Measurements from ENCODE around the gene MAPRE2. TPM values are rescaled to one million over a fixed set of nuclear protein-coding genes. Genes with fewer than 3 reads are reported as not detected.

MAPRE2 gene
- total RNA-seq, 2 donors from 2014 or later, result 31.8 to 54.2 TPM

DNA sequence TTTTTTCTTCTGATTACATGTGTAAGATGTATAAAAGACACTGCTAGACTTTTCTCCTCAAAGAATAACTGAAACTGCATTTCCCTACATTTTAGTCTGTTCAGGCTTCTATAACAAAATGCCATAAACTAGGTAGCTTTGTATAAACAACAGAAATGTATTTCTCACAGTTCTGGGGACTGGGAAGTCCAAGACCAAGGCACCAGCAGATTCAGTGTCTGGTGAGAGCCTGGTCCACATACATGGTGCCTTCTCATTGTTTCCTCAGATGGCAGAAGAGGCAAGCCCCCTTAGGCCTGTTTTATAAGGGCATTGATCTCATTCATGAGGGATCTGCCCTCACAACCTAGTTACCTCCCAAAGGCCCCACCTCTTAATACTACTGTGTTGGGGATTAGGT is 71.5 kb downstream of the MAPRE2 start:
- no peaks in the 10 kb centered on the region for H3K36me3 ChIP-seq
- peaks cover 7 to 15% of the 10 kb centered on the region in 2 donors for H3K4me1 ChIP-seq (ENCODE audit: control insufficient read depth in 1 of 2, low read depth in 2 of 2)
- no peak overlapping the region for H3K27ac ChIP-seq
- H3K27me3 ChIP-seq (replicated peaks; ENCODE audit: insufficient read depth), result no peaks in the 10 kb centered on the region
- TF ChIP-seq, protein P1, sequence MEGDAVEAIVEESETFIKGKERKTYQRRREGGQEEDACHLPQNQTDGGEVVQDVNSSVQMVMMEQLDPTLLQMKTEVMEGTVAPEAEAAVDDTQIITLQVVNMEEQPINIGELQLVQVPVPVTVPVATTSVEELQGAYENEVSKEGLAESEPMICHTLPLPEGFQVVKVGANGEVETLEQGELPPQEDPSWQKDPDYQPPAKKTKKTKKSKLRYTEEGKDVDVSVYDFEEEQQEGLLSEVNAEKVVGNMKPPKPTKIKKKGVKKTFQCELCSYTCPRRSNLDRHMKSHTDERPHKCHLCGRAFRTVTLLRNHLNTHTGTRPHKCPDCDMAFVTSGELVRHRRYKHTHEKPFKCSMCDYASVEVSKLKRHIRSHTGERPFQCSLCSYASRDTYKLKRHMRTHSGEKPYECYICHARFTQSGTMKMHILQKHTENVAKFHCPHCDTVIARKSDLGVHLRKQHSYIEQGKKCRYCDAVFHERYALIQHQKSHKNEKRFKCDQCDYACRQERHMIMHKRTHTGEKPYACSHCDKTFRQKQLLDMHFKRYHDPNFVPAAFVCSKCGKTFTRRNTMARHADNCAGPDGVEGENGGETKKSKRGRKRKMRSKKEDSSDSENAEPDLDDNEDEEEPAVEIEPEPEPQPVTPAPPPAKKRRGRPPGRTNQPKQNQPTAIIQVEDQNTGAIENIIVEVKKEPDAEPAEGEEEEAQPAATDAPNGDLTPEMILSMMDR (IDR thresholded peaks at IDR 0.05), result no peak
- H3K9me3 ChIP-seq, result no peaks in the 10 kb centered on the region
- no peak for DNase-seq (ENCODE audit: low spot score)
- ATAC-seq (ENCODE audit: insufficient number of reproducible peaks, low FRiP score, low read depth), result no peak
- no peak overlapping the region for H3K4me3 ChIP-seq

DNA sequence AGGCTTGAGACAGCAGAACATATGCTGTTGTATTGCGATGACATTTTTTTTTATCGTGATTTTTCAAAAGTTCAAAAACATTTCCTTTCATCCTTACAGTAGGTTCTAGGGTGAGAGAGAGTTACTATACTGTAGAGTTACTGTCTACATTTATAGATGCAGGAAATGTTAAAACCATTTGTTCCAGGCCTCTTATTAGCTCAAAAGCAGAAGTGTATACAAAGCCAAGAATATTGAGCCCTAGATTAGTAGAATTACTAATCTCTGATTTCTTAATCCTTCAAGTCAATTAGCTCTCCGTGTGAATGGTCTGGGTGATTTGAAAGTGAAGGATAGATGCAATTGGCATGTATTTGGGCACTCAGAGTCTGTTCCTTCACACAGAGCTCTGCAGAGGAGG is 73.1 kb downstream of the MAPRE2 start:
- no peak for ATAC-seq (ENCODE audit: insufficient number of reproducible peaks, low FRiP score, low read depth)
- DNase-seq (ENCODE audit: low spot score), result no peak
- H3K27me3 ChIP-seq (replicated peaks; ENCODE audit: insufficient read depth), result no peaks in the 10 kb centered on the region
- H3K36me3 ChIP-seq, result no peaks in the 10 kb centered on the region
- no peak overlapping the region for H3K27ac ChIP-seq
- TF ChIP-seq, protein P1 (IDR thresholded peaks at IDR 0.05), result no peak
- peaks cover 17 to 30% of the 10 kb centered on the region in 2 donors for H3K4me1 ChIP-seq (ENCODE audit: control insufficient read depth in 1 of 2, low read depth in 2 of 2)
- H3K4me3 ChIP-seq, result no peak overlapping the region
- no peaks in the 10 kb centered on the region for H3K9me3 ChIP-seq

DNA sequence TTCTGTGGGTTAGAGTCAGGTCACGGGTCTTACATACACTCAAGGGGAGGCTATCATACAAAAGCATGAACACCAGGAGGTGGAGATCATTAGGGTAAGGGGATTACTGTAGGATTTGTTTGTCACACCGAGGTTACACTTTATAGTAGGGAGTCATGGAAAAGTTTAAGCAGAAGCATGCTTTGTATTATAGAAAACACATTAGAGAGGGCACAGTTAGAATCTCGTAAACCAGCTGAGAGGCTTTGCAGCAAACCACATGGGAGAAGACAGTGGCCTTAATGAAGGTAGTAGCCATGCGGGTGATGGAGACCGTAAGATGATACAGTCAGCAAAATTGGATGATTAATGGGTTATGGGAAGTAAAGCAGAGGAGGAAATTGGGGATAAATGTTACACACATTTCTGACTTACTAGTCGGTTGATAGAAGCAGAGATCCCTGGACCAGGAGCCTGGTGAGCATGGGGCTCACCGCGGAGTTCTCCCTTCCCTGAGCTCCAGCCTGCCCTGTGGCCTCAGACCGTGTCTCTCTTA is 75.6 kb downstream of the MAPRE2 start:
- no peaks in the 10 kb centered on the region for H3K36me3 ChIP-seq
- ATAC-seq (ENCODE audit: insufficient number of reproducible peaks, low FRiP score, low read depth) (no peak), DNase-seq (ENCODE audit: low spot score) (no peak)
- peak overlapping the region; percentile 59 to 63 for H3K27ac ChIP-seq
- no peaks in the 10 kb centered on the region for H3K27me3 ChIP-seq (replicated peaks; ENCODE audit: insufficient read depth)
- H3K4me1 ChIP-seq (ENCODE audit: control insufficient read depth in 1 of 2, low read depth in 2 of 2), result peaks cover 19 to 35% of the 10 kb centered on the region in 2 donors
- no peak overlapping the region for H3K4me3 ChIP-seq
- H3K9me3 ChIP-seq, result no peaks in the 10 kb centered on the region
- TF ChIP-seq, protein P1 (IDR thresholded peaks at IDR 0.05), result no peak

DNA sequence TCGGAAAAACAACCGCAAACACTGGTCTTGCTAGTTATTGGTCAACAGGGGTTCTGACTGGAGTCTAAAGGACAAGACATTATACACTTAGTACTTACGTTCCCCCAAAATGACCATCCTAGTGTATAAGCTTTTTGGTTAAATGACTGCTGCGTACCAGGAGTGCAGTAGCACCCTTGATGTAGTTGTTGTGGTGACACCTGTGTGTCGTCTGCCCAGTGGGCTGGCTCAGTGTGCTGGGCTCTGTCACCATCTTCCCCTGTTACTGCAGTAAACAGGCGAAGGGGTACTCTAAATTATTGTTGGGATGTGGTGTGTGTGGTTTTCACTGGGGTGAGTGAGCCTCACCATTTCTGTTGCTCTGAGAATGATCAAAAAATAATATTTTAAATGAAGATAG is 76.2 kb downstream of the MAPRE2 start:
- TF ChIP-seq, protein P1 (IDR thresholded peaks at IDR 0.05), result no peak
- H3K27ac ChIP-seq, result peak overlapping the region; percentile 59 to 63
- peaks cover 19 to 35% of the 10 kb centered on the region in 2 donors for H3K4me1 ChIP-seq (ENCODE audit: control insufficient read depth in 1 of 2, low read depth in 2 of 2)
- H3K9me3 ChIP-seq, result no peaks in the 10 kb centered on the region
- DNase-seq (ENCODE audit: low spot score) (no peak), ATAC-seq (ENCODE audit: insufficient number of reproducible peaks, low FRiP score, low read depth) (no peak)
- no peaks in the 10 kb centered on the region for H3K36me3 ChIP-seq
- no peak overlapping the region for H3K4me3 ChIP-seq
- H3K27me3 ChIP-seq (replicated peaks; ENCODE audit: insufficient read depth), result no peaks in the 10 kb centered on the region

DNA sequence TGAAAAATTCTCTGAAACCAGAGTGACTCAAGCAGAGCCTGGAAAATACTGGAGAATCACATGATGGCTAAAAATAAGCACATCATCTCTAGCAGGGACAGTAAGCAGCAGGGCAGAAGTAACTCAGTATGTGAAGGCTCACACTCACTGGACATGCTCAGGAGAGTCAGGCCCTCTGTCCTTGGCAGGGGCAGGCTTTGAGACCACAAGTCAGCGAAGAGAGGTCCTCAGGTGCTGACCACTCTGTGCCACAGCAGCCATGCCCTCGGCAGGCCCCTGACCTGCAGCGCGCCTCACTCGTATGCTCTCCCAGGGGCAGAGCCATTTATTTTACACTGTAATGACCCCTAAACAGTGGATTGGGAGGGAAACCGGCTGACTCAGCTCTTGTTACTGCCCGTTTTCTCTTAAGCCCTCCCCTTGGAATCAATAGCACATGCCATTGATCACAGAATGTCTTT is 76.8 kb downstream of the MAPRE2 start:
- DNase-seq (ENCODE audit: low spot score) (no peak), ATAC-seq (ENCODE audit: insufficient number of reproducible peaks, low FRiP score, low read depth) (peak; percentile 62)
- Histone ChIP-seq H3K27me3 (replicated peaks; ENCODE audit: insufficient read depth) (no peaks in the 10 kb centered on the region), H3K27ac (peak overlapping the region; percentile 15 to 63), H3K4me1 (ENCODE audit: control insufficient read depth in 1 of 2, low read depth in 2 of 2) (peaks cover 19 to 35% of the 10 kb centered on the region in 2 donors), H3K9me3 (no peaks in the 10 kb centered on the region), H3K4me3 (peak overlapping the region; percentile 36), H3K36me3 (no peaks in the 10 kb centered on the region)
- TF ChIP-seq, protein P1 (IDR thresholded peaks at IDR 0.05), result no peak

Data from thoracic aorta (tissue), 2 donors.